Panc1 (cell line): Measurements from ENCODE around the gene RNF103. TPM values are rescaled to one million over a fixed set of nuclear protein-coding genes. Genes with fewer than 3 reads are reported as not detected.
"Not testable (repeated sequence)": the region's sequence is repeated elsewhere in the genome, so short reads cannot be mapped to it uniquely, and the experiment has no call there.

Source experiments
- ATAC-seq: fragments of 200-7000 bp; cut with Tn5 transposase; 2 replicates; pipeline ENCODE4 v1.9.1; 2020; ENCODE audit warnings: mild to moderate bottlenecking, moderate library complexity
- BruUV-seq: library from RNA; stranded (reverse); fragments of 400-500 nt; replicated peaks from 2 replicates; lab custom pipeline; 2021; lab: Mats Ljungman, UMichigan
- CTCF ChIA-PET: fragments of 300-600 bp; sonication (Branson Sonifier 250); formaldehyde crosslinking; loops from one replicate; lab custom pipeline; 2022; ENCODE audit warnings: antibody characterized with exemption; lab: Charles Lee
- POLR2A ChIA-PET: fragments of 300-600 bp; sonication (Branson Sonifier 250); formaldehyde crosslinking; loops from one replicate; lab custom pipeline; 2022; ENCODE audit warnings: antibody characterized with exemption; lab: Charles Lee
- DNase-seq: peaks from one replicate; pipeline ENCODE4 v3.0.0-alpha.2; 2010; ENCODE audit warnings: low read depth, low spot score
- H3K27ac ChIP-seq: 2 replicates; pipeline ENCODE4 v1.5.1; 2011; ENCODE audit warnings: mild to moderate bottlenecking, low read length, inconsistent platforms
- H3K27me3 ChIP-seq: fragments of 200-500 bp; sonication (Bioruptor generic); 2 replicates; pipeline ENCODE4 v1.6.0; 2014; ENCODE audit warnings: low read length, inconsistent platforms; ENCODE audit not compliant: control insufficient read depth, insufficient read depth
- H3K36me3 ChIP-seq: fragments of 200-500 bp; sonication (Bioruptor generic); 2 replicates; pipeline ENCODE4 v1.5.1; 2014; ENCODE audit warnings: inconsistent platforms, mild to moderate bottlenecking, low read length, moderate library complexity; ENCODE audit not compliant: control insufficient read depth, insufficient read depth
- H3K4me1 ChIP-seq: 2 replicates; pipeline ENCODE4 v1.5.1; 2011; ENCODE audit warnings: inconsistent platforms, mild to moderate bottlenecking, low read length, moderate library complexity; ENCODE audit not compliant: control insufficient read depth, insufficient read depth
- H3K4me3 ChIP-seq, 2 experiments: 2 replicates each; pipeline ENCODE4 v1.5.1; 2011 to 2012; ENCODE audit warnings: low read depth in 2 of 2, low read length in 2 of 2, mild to moderate bottlenecking in 2 of 2, inconsistent platforms in 1 of 2, moderate library complexity in 1 of 2
- H3K9me3 ChIP-seq: fragments of 200-500 bp; sonication (Bioruptor generic); 2 replicates; pipeline ENCODE4 v1.5.1; 2014; ENCODE audit warnings: low read depth, mild to moderate bottlenecking, inconsistent platforms, low read length, moderate library complexity; ENCODE audit not compliant: control insufficient read depth, insufficient read depth
- POLR2AphosphoS5 ChIP-seq: IDR thresholded peaks from 2 replicates; pipeline ENCODE4 v1.6.1; 2012; ENCODE audit warnings: mild to moderate bottlenecking, low read depth, low read length, moderate library complexity
- SIN3A ChIP-seq: IDR thresholded peaks from 2 replicates; pipeline ENCODE4 v1.6.1; 2012; ENCODE audit warnings: low read depth, mild to moderate bottlenecking, low read length, moderate library complexity, borderline replicate concordance; ENCODE audit not compliant: insufficient read depth
- TCF7L2 ChIP-seq: IDR thresholded peaks from 2 replicates; pipeline ENCODE4 v1.6.1; 2011; ENCODE audit warnings: mild to moderate bottlenecking, low read depth, low read length, inconsistent platforms
- in situ Hi-C: cut with HindIII; loops from 2 replicates; pipeline ENCODE4 v1.10.0; 2016; ENCODE audit warnings: low sequenced_read_pairs, low pct_unique_long_range_greater_than_20kb
- intact Hi-C: fragments of 100-400 bp; cut with micrococcal nuclease; formaldehyde crosslinking; loops from one replicate; pipeline ENCODE4 v1.10.0; 2022; ENCODE audit not compliant: unreplicated experiment
- total RNA-seq: library from RNA; stranded (reverse); gene quantifications from one replicate; pipeline ENCODE4 v1.2.1, GENCODE V29; 2021; ENCODE audit not compliant: unreplicated experiment
- TF ChIP-seq, protein P1 (sequence below): fragments of 450-650 bp; IDR thresholded peaks from 2 replicates; pipeline ENCODE4 v1.5.1; 2017; ENCODE audit warnings: mild to moderate bottlenecking
- TF ChIP-seq, protein P2 (sequence below), 2 experiments: IDR thresholded peaks; 2 replicates each; pipeline ENCODE4 v1.6.1; 2011 to 2012; ENCODE audit warnings: low read depth in 2 of 2, control low read depth in 1 of 2, low read length in 1 of 2, mild to moderate bottlenecking in 1 of 2, moderate library complexity in 1 of 2; ENCODE audit not compliant: insufficient read depth in 1 of 2

The RNF103 gene
- total RNA-seq, 1 experiment from 2014 or later = 37.6 TPM

DNA sequence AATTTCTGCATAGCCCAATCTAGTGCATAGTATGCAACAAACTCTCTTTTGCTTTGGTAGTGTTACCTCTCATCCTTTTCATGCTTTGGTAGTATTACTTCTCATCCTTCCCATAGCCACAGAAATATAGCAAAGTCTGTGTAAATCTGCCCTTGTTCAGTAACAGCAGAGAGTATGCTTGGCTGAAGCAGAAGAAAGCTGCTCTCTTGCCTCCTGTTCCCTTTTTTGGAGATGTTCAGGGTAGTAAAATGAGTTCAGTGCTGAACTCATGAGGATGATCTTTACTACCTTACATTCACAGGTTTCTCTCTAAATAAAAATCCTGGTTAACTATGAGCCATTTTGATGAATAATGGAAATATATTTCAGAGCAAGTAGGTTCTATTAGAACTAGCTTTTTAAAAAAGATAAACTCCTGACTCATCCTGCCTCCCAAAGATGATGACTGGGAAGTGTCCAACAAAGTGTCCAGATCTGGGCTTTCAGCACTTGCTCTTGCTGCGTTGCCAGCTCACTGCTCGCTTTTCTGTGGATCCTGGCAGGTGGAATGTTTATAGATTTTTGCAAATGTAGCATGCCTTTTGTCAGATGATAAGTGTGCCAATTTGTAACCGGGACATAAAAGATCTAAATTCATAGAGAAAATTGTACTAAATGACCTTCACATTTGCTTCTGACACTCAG lies 31.0 kb downstream of the RNF103 start:
- no peak for ATAC-seq
- in situ Hi-C loops = no loop called here
- POLR2A ChIA-PET = no interaction called here

DNA sequence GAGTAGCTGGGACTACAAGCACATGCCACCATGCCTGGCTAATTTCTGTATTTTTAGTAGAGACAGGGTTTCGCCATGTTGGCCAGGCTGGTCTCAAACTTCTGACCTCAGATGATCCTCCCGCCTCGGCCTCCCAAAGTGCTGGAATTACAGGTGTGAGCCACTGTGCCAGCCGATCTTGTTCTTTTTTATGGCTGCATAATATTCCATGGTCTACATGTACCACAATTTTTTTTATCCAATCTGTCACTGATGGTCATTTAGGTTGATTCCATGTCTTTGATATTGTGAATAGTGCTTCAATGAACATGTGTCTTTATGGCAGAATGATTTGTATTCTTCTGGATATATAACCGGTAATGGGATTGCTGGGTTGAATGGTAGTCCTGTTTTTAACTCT lies 34.0 kb downstream of the RNF103 start:
- intact Hi-C loops, H3K27me3 ChIP-seq, POLR2A ChIA-PET, H3K4me3 ChIP-seq, H3K9me3 ChIP-seq, in situ Hi-C loops, DNase-seq, BruUV-seq, H3K27ac ChIP-seq, H3K4me1 ChIP-seq, CTCF ChIA-PET, ATAC-seq, H3K36me3 ChIP-seq: not testable (repeated sequence)

More for the DNA sequence above, 31.0 kb downstream of the RNF103 start:
- no peak overlapping the region for H3K4me3 ChIP-seq
- H3K9me3 ChIP-seq = no peaks in the 10 kb centered on the region
- no TSS peak for BruUV-seq
- no peaks in the 10 kb centered on the region for H3K4me1 ChIP-seq
- no peak overlapping the region for H3K27ac ChIP-seq
- no peak for DNase-seq
- H3K36me3 ChIP-seq = no peaks in the 10 kb centered on the region
- H3K27me3 ChIP-seq = peaks cover 2% of the 10 kb centered on the region; the same call in 1 of the 2 replicates
- no peak for TF ChIP-seq TCF7L2
- TF ChIP-seq SIN3A = no peak
- TF ChIP-seq, protein P1, sequence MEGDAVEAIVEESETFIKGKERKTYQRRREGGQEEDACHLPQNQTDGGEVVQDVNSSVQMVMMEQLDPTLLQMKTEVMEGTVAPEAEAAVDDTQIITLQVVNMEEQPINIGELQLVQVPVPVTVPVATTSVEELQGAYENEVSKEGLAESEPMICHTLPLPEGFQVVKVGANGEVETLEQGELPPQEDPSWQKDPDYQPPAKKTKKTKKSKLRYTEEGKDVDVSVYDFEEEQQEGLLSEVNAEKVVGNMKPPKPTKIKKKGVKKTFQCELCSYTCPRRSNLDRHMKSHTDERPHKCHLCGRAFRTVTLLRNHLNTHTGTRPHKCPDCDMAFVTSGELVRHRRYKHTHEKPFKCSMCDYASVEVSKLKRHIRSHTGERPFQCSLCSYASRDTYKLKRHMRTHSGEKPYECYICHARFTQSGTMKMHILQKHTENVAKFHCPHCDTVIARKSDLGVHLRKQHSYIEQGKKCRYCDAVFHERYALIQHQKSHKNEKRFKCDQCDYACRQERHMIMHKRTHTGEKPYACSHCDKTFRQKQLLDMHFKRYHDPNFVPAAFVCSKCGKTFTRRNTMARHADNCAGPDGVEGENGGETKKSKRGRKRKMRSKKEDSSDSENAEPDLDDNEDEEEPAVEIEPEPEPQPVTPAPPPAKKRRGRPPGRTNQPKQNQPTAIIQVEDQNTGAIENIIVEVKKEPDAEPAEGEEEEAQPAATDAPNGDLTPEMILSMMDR = no peak
- TF ChIP-seq, protein P2, sequence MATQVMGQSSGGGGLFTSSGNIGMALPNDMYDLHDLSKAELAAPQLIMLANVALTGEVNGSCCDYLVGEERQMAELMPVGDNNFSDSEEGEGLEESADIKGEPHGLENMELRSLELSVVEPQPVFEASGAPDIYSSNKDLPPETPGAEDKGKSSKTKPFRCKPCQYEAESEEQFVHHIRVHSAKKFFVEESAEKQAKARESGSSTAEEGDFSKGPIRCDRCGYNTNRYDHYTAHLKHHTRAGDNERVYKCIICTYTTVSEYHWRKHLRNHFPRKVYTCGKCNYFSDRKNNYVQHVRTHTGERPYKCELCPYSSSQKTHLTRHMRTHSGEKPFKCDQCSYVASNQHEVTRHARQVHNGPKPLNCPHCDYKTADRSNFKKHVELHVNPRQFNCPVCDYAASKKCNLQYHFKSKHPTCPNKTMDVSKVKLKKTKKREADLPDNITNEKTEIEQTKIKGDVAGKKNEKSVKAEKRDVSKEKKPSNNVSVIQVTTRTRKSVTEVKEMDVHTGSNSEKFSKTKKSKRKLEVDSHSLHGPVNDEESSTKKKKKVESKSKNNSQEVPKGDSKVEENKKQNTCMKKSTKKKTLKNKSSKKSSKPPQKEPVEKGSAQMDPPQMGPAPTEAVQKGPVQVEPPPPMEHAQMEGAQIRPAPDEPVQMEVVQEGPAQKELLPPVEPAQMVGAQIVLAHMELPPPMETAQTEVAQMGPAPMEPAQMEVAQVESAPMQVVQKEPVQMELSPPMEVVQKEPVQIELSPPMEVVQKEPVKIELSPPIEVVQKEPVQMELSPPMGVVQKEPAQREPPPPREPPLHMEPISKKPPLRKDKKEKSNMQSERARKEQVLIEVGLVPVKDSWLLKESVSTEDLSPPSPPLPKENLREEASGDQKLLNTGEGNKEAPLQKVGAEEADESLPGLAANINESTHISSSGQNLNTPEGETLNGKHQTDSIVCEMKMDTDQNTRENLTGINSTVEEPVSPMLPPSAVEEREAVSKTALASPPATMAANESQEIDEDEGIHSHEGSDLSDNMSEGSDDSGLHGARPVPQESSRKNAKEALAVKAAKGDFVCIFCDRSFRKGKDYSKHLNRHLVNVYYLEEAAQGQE (IDR thresholded peaks at IDR 0.05; ENCODE audit: insufficient read depth in 1 of 2, low read depth in 2 of 2, low read length in 1 of 2) = no peak
- no peak for TF ChIP-seq POLR2AphosphoS5
- CTCF ChIA-PET = no interaction called here
- intact Hi-C loops = no loop called here

GRCh38 chr2:86584151-86584913 lies 39.3 kb downstream of the RNF103 start:
- Histone ChIP-seq H3K27me3 (no peaks in the 10 kb centered on the region; the same call in 1 of the 2 replicates), H3K9me3 (no peaks in the 10 kb centered on the region), H3K27ac (no peak overlapping the region), H3K36me3 (no peaks in the 10 kb centered on the region), H3K4me1 (no peaks in the 10 kb centered on the region), H3K4me3 (no peak overlapping the region)
- intact Hi-C loops (no loop called here), in situ Hi-C loops (no loop called here)
- TF ChIP-seq POLR2AphosphoS5 = no peak
- TF ChIP-seq, protein P2 (IDR thresholded peaks at IDR 0.05; ENCODE audit: insufficient read depth in 1 of 2, low read depth in 2 of 2, low read length in 1 of 2) = no peak
- TF ChIP-seq TCF7L2 = no peak
- no peak for TF ChIP-seq SIN3A
- TF ChIP-seq, protein P1 = no peak
- CTCF ChIA-PET = no interaction called here
- ATAC-seq = no peak
- DNase-seq = no peak
- no TSS peak for BruUV-seq
- POLR2A ChIA-PET = no interaction called here
